HG03108 (cell line): Measurements from ENCODE around the gene OXTR.

Source experiments
- ATAC-seq: cut with Tn5 transposase; IDR thresholded peaks from one replicate; pipeline ENCODE4 v1.9.1; 2021; ENCODE audit warnings: moderate library complexity; ENCODE audit not compliant: unreplicated experiment

OXTR gene

GRCh38 chr3:8769088-8769822 is at the start of gene OXTR:
Gene OXTR (minus strand): TSS chr3:8769613. CDS start chr3:8768187, 1,426 bp downstream.
- ATAC-seq: peak; percentile 65

- ATAC-seq: no peak
Observed at GRCh38 chr3:8817486-8817885, 48.1 kb upstream of the OXTR start.

- ATAC-seq: no peak
Observed at GRCh38 chr3:8816106-8816505, 46.7 kb upstream of the OXTR start.

GRCh38 chr3:8813411-8813810 is 44.0 kb upstream of the OXTR start:
- ATAC-seq: no peak

GRCh38 chr3:8810561-8810960 is 41.1 kb upstream of the OXTR start:
- ATAC-seq: no peak

- ATAC-seq: no peak
Observed at GRCh38 chr3:8805774-8806173, 36.4 kb upstream of the OXTR start.

GRCh38 chr3:8802256-8802655 is 32.8 kb upstream of the OXTR start:
- ATAC-seq: no peak

GRCh38 chr3:8800016-8800415 is 30.6 kb upstream of the OXTR start:
- ATAC-seq: no peak

- ATAC-seq: no peak
Observed at GRCh38 chr3:8794247-8794646, 24.8 kb upstream of the OXTR start.

- no peak for ATAC-seq
Observed at GRCh38 chr3:8793242-8793641, 23.8 kb upstream of the OXTR start.

GRCh38 chr3:8790529-8790928 is 21.1 kb upstream of the OXTR start:
- no peak for ATAC-seq

GRCh38 chr3:8784676-8785435 is 15.4 kb upstream of the OXTR start:
- ATAC-seq: no peak

- no peak for ATAC-seq
Observed at GRCh38 chr3:8780279-8780678, 10.9 kb upstream of the OXTR start.

GRCh38 chr3:8778475-8778874 is 9.1 kb upstream of the OXTR start:
- no peak for ATAC-seq

- ATAC-seq: no peak
Observed at GRCh38 chr3:8777978-8778267, 8.5 kb upstream of the OXTR start.

- no peak for ATAC-seq
Observed at GRCh38 chr3:8777201-8777977, 8.0 kb upstream of the OXTR start.

GRCh38 chr3:8776406-8776805 is 7.0 kb upstream of the OXTR start:
- no peak for ATAC-seq

- ATAC-seq: no peak
Observed at GRCh38 chr3:8775602-8776001, 6.2 kb upstream of the OXTR start.

GRCh38 chr3:8775181-8775580 is 5.8 kb upstream of the OXTR start:
- ATAC-seq: no peak

GRCh38 chr3:8773941-8774542 is 4.6 kb upstream of the OXTR start:
- ATAC-seq: no peak

- ATAC-seq: peak; percentile 22
Observed at GRCh38 chr3:8768364-8769087, 887 bp downstream of the OXTR start.
